HG03060 (cell line): Measurements from ENCODE around the gene SHB.
"Not testable (repeated sequence)": the region's sequence is repeated elsewhere in the genome, so short reads cannot be mapped to it uniquely, and the experiment has no call there.

ENCODE experiments used
- ATAC-seq: cut with Tn5 transposase; IDR thresholded peaks from one replicate; pipeline ENCODE4 v1.9.1; 2021; ENCODE audit warnings: low read depth, moderate number of reproducible peaks; ENCODE audit not compliant: unreplicated experiment

Gene SHB

DNA sequence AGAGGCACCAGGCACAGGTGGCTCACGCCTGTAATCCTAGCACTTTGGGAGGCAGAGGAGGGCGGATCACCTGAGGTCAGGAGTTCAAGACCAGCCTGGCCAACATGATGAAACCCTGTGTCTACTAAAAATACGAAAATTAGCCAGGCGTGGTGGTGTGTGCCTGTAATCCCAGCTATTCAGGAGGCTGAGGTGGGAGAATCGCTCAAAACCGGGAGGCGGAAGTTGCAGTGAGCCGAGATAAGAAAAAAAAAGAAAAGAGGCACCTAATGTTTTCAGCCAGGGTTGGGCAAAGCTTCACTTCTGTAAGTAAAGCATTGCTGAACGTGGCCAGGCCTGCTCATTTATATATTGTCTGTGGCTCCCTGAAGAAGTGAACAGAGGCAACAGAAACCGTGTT lies 23.1 kb downstream of the SHB start:
- ATAC-seq: not testable (repeated sequence)

DNA sequence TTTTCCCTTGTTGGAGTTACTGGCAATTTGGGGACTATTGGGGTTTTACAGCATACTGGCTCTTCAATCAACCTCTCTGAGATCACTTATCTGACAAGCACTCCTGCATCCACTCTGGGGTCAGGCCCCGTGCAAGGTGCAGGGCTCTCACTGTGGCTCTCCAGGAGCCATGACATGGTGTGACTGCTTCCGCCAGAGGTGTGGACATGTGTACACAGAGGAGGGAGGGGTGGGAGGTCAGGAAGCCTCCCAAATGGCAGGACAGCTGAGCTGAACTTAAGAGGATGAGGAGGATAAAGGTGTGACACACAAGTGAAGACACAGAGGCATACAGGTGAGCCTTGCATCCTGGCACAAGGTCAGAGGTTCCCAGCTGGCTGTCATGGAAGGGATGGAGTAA lies 24.3 kb downstream of the SHB start:
- ATAC-seq: no peak

DNA sequence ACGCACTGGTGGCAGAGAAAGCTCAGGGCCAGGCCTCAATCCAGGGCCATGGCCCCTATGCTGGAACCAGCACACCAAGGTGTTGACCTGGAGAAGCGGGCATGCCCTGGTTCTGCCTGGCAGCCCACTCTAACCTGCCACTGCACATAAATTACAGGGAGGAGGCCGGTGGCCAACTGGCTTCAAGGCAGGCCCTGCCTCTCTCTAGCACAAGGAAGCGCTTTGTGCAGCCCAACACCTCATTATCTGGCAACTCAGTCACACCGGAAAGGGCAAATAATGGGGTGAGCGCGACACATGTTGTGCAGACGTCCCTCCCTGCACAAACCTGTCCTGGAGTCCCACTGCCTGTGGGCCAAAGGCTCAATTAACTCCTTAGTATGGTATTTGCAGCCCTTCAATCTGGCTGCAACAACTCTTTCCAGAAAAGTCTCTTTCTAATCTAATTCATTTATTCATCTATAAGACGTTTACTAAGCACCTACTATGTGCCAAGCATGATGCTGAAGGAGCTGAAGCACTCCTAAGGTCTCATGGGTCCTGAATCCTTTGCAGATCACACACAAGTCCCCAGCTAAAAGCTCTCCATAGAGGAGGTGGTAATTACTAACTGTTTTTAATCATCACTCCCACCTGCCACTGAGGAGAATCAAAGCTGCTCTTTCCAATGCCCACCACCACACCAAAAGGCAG lies 24.9 kb downstream of the SHB start:
- ATAC-seq: no peak

DNA sequence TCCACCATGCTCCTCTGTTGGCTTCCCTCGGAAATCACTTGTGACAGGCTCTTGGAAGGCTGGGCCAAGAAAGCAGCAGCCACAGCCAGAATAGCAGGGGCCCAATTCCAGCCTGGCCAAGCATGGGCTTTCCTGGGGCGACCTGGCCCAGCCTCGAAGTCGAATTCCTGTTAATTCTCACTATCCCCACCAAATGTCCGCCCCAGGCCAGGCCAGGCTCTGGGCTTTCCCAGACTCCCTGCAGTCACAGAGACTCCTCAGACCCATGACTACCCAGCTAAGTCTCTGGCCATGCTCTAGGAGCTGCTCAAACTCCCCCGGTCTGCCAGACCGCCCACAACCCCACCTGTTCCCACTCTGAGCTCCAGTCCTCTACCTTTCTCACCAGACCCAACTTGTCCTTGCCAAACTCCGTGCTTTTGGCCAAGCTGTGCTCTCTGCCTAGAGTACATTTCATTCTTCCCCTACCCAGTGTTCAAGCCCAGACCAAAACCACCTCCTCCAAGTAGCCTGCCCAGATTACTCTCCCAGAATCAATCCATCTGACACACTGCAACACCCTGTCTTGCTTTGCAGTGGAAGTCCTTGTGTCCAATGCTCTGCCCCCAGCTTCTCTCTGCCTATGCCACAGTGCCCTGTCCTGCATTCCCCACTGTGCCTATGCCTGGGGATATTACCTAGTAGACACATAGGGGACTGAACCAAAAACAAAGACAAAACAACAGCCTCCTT lies 26.2 kb downstream of the SHB start:
- ATAC-seq: no peak

DNA sequence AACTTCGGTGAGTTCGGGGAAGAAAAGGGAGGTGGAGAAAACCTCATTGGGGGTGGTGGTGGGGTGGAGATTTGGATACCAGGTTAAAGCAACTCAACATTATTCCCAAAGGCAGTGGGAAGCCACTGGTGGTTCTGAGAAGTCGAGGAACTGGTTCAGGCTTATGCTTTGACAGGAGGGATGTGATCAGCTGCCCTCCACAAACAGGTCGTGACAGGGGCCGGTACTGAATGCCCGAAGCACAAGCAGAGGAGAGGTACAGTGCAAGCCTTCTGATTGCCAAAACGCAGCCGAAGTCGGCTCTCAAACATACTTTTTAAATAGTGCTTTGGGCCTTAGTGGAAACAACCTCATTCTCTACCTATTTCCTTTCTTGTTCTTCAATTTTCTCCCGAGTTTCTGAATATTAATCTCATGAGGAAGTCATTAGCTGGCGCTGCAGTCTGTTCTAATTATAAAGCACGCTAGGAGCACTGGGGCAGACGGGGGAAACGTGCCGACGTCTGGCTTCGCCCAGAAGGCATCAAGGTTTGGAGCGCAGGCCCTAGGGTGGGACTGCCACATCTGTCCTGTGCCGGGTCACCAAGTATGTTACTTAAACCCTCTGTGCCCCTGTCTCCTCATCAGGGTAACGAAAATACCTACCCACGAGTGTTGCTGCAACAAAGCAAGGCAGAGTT lies 27.3 kb downstream of the SHB start:
- no peak for ATAC-seq

DNA sequence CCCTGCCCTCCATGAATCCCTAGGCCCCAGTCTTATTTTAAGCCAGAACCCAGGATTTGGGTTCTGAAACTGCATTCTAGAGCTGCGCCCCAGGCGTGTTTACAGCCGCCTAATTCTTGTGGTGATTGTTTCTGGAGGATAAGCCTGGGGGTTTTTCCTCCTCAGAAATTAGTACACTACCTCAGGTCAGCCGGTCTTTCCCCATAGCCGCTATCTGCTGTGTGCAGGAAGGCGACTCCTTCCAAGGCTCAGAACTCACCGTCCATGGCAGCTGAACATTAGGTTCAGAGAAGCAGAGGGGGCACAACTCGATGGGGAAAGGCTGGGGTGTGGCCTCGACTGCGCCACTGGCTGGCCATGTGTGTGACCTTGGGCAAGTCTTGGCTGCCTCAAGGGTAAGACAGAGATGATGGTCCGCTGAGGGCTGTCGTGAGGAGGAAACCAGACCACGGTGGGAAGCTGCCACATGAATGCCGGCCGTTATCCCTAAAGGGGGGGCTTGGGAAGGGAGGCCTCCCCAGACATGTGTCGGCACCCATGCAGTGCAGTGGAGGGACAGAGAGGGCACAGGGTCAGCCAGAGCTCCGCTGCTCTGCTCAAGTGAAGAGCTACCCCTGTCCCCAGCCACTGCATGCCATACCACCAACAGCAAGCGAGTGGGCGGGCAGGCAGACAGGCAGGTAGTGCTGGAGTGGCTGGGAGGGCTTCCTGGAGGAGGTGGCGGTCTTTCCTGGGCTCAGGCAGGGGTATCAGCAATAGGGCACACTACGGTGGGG lies 28.9 kb downstream of the SHB start:
- ATAC-seq: no peak

DNA sequence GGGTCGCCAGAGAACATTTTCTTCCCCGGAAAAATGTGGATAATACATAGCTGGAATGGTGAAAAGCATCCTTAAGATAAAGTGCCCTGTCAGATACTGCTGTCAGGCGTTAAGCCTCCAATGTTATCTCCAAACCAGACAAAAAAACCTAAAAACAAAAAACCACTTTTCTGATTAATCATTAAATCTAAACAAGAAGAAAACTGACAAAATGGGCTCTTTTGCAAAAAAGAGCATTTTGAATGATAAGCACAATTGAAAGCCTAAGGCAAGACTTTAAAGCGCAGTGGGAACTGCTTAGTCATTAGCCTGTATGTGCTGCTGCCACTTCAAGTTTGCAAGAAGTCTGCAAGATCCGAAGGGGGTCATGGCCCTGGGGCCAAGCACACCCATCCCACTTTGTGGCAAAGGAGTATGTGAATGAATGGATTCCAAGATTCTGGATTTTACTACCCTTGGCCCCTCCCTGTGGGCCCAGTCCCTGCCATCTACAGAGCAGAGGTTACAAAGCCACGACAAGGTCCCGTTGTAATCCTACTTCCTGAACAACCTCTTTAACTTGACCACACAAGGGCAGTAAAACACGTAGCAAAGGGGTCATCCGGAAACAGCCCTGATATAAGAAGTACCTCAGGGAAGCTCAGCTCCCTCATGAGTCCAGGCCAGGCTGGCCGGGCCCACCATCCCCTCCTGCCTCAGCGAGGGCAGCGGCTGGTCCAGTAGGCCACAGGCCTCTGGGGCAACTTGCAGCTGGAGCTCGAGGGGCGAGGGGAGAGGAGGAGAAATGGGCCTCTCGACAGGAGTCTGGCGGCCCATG lies 29.7 kb downstream of the SHB start:
- no peak for ATAC-seq

DNA sequence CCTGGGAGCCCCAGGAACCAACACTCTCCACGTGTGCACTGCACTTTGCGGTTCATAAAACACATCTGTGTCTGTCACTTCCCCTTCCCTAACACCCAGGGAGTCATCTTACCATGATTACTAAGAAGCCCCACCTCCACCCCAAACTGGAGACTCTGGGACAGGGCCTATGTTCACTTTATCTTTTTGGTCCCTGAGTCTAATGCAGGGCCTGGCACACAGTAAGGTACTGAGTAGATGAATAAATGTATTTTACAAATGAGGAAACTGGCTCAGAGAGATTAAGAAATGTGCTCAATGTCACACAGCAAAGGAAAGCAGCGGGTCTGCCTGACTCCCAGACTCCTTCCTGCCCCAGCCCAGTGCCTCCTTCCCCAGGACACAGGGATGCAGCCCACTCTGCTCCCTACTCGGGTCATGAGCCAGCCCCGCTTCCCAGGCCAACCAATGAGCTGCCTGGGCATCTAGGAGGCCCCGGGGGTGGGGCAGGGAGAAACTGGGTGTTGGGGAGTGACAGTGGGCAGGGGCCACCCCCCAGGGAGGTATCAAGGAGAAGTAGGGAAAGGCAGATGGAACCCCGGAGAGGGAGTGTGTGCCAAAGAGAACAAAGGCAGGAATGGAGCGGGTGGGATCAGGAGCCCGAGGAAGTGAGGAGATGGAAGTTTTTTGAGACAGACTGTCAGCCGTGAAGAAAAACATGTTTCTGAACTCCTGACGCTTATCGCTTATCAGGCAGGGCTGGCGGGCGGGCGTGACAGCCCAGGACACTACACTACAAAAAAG lies 30.5 kb downstream of the SHB start:
- no peak for ATAC-seq

DNA sequence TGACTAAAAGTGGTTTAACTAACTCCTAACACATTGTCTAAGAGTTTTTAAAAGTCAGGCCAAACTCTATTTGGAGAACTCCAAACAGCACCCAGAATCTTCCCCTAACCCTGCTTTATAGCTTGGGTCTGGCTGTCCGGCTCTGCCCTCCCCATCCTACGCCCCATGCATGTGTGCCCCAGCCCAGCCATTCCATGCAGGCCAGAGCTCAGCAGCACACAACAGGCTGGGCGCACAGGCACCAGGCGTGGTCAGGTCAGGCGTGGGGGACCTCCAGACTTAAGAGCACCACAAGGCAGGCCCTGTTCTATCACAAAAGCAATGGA lies 31.1 kb downstream of the SHB start:
- no peak for ATAC-seq

DNA sequence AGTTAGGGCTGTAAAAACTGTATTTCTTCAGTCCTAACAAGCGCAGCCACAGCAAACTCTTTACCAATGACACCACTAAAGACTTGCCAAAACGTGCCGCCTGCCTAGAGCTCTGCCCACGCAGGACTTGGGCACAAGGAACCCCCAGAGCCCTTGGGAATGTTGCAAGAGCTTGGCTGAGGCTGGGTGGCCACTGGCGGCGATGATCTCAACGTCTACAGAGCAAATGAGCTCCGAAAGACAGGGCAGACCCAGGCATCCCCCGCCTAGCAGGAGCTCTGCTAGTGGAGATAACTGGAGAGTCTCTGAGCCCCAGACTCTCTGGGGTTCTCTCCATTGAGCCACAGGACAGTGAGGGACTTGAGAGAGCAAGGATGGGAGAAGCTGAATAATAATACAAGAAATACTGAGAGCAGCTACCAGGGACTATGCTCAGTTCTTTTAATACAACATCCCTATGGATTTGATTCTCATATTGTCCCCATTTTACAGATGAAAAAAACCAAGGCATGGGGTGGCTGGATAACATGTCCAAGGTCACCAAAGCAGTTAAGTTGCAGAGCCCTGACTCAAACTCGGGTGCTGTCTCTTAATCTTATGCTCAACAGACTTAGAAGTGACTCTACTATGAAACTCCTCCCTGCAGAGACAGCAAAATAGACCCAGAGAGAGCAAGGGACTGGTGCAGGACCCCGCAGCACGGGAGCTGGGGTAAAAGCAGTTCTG lies 32.5 kb downstream of the SHB start:
- ATAC-seq: no peak

DNA sequence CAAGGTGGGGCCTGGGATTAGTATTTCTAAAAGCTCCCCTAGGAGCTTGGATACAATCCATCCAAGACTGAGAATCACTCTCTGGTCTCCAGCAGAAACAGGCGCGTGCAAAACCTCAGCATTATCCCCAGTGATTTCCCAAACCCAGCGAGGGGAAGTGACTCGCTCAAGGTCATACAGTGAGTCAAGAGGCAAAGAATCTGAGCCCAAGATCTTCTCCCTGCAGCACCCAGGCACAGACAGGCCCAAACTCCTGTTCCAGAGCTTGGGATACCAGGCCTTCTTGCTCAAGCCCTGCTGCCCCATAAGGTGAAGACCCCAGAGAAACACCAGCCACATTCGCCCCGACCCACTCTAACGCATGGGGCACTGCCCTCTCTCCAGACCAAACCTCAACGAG lies 33.2 kb downstream of the SHB start:
- ATAC-seq: no peak

DNA sequence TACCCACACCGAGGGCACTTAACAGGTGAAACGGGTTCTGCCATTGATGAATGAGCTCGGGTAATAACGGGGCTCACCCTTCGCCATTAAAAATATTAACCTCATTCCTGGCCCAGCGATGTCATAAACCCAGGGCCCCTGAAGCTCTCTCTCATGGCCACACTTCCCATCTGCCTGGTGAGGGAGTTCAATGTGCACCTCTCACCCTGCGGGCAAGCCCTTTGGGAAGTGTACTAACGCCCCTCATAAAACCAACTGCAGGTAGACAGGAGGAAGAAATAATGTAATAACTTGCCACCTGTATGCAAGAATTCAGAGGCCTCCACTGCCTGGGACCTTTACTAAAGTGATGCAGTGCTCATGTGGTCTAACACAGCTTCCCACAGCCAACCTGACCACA lies 35.1 kb downstream of the SHB start:
- ATAC-seq: no peak

DNA sequence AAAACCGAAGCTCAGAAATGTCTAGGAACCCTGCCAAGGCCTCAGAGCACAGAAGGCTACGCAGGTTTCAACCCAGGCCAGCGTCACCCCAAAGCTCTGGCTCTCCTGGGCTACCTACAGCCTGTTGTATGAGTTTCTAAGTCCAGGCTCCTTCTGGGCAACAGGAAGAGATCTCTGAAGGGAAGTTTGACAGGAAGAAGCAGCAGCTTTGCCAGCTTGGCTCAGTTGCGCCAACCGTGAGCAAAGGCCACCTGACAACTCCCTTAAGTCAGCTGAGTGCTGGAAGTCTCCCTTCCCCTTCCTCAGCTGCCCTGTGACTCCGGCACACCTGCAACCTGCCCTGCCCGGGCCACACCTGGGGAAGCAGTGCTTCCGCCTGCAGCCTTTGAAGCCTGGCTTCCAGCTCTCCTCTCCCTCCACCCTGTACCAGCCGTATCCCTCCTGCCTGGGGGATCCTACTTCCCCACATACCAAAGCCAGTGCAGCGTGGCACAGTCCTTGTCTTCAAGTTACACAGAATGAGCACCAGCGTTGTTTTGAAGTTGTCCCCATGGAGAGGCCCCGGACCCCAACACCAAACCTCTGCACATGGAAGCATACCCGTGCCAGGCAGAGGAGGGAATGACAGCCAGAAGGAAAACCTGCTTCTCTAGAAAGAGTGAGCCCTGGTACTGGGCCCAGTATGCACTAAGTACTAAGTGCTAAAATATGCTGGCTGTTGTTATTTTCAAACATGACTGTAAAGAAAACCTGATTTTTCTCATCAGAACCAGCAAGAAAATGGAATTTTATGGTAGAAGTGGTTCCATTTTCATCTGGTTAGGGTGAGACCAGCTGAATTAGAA lies 36.5 kb downstream of the SHB start:
- ATAC-seq: no peak

DNA sequence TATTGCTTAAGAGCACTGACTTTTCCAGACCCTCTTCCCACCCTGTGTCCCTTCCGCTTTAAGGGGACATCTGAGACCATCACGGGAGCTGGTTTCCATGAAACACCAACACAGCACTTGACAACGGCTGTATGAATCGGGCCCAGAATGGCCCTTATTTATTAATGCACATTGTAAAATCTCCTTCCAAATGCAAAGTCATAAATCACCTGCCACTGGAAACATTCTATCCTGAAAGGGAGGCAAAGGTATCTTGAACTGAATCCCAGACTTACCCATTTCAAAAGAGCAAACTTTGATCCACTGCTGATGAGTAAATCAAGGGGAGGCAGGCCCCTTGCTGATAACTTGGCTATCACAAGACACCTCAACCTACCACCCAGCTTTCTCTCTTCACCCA lies 37.4 kb downstream of the SHB start:
- no peak for ATAC-seq

DNA sequence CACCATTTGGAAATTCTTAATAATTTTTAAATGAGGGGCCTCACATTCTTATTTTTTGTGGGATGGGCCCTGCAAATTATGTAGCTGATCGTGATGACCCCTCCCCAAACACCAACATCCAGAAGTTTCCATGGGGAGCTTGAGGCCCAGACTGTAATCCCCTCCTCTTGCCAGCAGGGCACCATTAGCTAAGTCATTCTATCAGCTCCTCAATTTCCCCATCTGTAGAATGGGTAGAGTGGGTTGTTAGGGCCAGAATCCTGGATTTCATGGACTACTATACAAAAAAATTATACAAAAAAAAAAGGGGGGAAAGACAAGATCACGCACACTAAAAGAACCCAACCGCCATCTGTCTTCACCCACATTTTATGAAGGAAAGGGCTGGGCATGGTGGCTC lies 38.4 kb downstream of the SHB start:
- no peak for ATAC-seq

DNA sequence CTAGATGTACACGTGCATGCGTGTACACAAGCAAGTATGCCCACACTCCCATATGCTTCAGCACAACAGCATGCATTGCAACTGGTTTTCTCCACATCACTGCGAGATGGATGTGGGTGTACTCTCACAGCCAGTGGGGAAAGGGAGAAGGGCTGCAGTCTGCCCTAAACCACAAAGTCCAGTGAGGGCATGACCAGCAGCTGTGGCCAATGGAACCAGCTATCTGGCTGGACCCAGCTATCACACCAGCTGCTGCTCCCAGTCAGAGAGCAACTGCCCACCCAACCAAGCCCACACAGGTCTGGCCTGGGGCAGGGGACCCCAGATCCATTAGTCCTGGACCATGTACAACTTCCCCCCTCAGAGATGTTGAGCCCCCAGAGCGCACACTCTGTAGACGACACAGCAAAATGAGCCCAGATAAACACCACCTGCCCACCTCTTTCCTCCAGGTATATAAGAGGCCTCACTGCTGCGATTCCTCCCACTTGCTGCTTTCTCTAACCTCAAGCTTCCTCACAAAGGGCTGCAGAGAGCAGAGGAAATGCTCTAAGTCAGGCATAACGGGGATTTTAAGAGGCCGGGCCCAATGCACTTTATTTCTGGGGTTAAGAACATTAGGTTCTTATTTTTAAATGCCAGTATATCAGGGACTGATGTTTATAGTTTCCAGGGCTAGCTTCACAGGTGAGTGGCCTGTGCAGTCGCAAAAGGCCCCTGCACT lies 39.0 kb downstream of the SHB start:
- no peak for ATAC-seq

DNA sequence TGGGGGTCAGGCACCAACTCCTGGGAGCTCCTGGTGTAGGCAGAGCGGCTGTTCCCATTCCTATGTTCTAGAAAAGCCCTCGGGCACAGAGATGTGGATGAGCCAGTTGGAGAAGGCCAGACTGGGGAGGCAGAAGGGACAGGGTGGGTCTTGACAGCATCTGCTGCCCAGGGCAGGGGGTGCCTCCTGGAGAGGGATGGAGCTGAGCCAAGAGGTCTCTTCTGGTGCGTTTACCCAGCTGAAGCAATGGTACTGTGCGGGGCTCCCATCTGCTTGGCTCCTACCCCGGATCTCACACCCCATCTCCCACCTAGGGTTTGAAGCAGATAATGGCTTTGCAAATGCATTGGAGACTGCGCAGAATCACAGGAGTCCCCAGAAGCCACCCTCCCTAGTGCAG lies 41.3 kb downstream of the SHB start:
- no peak for ATAC-seq
